Neural progenitor cell (in vitro differentiated cells): ENCODE measurements around the gene KCNK7.

ENCODE experiments used
- EZH2 ChIP-seq: fragments of 200-600 bp; sonication (generic); IDR thresholded peaks from 2 replicates; pipeline ENCODE4 v1.6.1; 2017; ENCODE audit warnings: antibody characterized with exemption, mild to moderate bottlenecking, moderate library complexity
- EZH2phosphoT487 ChIP-seq: fragments of 200-600 bp; sonication (generic); IDR thresholded peaks from 2 replicates; pipeline ENCODE4 v1.6.1; 2017; ENCODE audit warnings: antibody characterized with exemption
- TF ChIP-seq, protein P1 (sequence below): fragments of 200-600 bp; sonication (generic); IDR thresholded peaks from 2 replicates; pipeline ENCODE4 v1.5.1; 2017; ENCODE audit warnings: antibody characterized with exemption, mild to moderate bottlenecking

- TF ChIP-seq, protein P1, sequence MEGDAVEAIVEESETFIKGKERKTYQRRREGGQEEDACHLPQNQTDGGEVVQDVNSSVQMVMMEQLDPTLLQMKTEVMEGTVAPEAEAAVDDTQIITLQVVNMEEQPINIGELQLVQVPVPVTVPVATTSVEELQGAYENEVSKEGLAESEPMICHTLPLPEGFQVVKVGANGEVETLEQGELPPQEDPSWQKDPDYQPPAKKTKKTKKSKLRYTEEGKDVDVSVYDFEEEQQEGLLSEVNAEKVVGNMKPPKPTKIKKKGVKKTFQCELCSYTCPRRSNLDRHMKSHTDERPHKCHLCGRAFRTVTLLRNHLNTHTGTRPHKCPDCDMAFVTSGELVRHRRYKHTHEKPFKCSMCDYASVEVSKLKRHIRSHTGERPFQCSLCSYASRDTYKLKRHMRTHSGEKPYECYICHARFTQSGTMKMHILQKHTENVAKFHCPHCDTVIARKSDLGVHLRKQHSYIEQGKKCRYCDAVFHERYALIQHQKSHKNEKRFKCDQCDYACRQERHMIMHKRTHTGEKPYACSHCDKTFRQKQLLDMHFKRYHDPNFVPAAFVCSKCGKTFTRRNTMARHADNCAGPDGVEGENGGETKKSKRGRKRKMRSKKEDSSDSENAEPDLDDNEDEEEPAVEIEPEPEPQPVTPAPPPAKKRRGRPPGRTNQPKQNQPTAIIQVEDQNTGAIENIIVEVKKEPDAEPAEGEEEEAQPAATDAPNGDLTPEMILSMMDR = no peak
- TF ChIP-seq EZH2 (no peak), EZH2phosphoT487 (no peak)
Measured at GRCh38 chr11:65554842-65555430, 40.7 kb downstream of the KCNK7 start.
